ENCODE data around the gene ROCK2.

ROCK2 gene

GRCh38 chr2:11305958-11306357 lies 38.5 kb downstream of the ROCK2 start:
- no peak for DNase-seq

GRCh38 chr2:11305338-11305737 lies 39.1 kb downstream of the ROCK2 start:
- no peak for DNase-seq

GRCh38 chr2:11304476-11304875 lies 40.0 kb downstream of the ROCK2 start:
- no peak for DNase-seq

- DNase-seq, result no peak
Observed at GRCh38 chr2:11303290-11304013, 41.0 kb downstream of the ROCK2 start.

- DNase-seq, result no peak
Observed at GRCh38 chr2:11299439-11299838, 45.0 kb downstream of the ROCK2 start.

GRCh38 chr2:11298592-11298991 lies 45.8 kb downstream of the ROCK2 start:
- no peak for DNase-seq

GRCh38 chr2:11296401-11296800 lies 48.0 kb downstream of the ROCK2 start:
- DNase-seq, result no peak

GRCh38 chr2:11292464-11293255 lies 51.8 kb downstream of the ROCK2 start:
- no peak for DNase-seq

- DNase-seq, result no peak
Observed at GRCh38 chr2:11290713-11291112, 53.7 kb downstream of the ROCK2 start.

- no peak for DNase-seq
Observed at GRCh38 chr2:11290211-11290610, 54.2 kb downstream of the ROCK2 start.

- DNase-seq, result no peak
Observed at GRCh38 chr2:11288431-11288830, 56.0 kb downstream of the ROCK2 start.

GRCh38 chr2:11286749-11287148 lies 57.7 kb downstream of the ROCK2 start:
- no peak for DNase-seq

- DNase-seq, result no peak
Observed at GRCh38 chr2:11286323-11286722, 58.1 kb downstream of the ROCK2 start.

- no peak for DNase-seq
Observed at GRCh38 chr2:11285499-11285898, 58.9 kb downstream of the ROCK2 start.

- DNase-seq, result no peak
Observed at GRCh38 chr2:11281186-11281585, 63.2 kb downstream of the ROCK2 start.

GRCh38 chr2:11280713-11281112 lies 63.7 kb downstream of the ROCK2 start:
- no peak for DNase-seq

- DNase-seq, result no peak
Observed at GRCh38 chr2:11279398-11279797, 65.0 kb downstream of the ROCK2 start.

- DNase-seq, result no peak
Observed at GRCh38 chr2:11278219-11278618, 66.2 kb downstream of the ROCK2 start.

GRCh38 chr2:11275910-11276309 lies 68.5 kb downstream of the ROCK2 start:
- DNase-seq, result no peak

- DNase-seq, result no peak
Observed at GRCh38 chr2:11270891-11271290, 73.5 kb downstream of the ROCK2 start.

GRCh38 chr2:11267931-11268330 lies 76.5 kb downstream of the ROCK2 start:
- no peak for DNase-seq

- DNase-seq, result no peak
Observed at GRCh38 chr2:11264818-11265217, 79.6 kb downstream of the ROCK2 start.

GRCh38 chr2:11264007-11264406 lies 80.4 kb downstream of the ROCK2 start:
- DNase-seq, result no peak

- no peak for DNase-seq
Observed at GRCh38 chr2:11263177-11263576, 81.3 kb downstream of the ROCK2 start.

All from activated CD4-positive, alpha-beta T cell treated with anti-CD3 and anti-CD28 coated beads, Interleukin-2, amount 50 U/mL, for 4 hours (primary cell).